ENCODE results near the gene GPR171.
"Not testable (repeated sequence)": the region's sequence is repeated elsewhere in the genome, so short reads cannot be mapped to it uniquely, and the experiment has no call there.

DNA sequence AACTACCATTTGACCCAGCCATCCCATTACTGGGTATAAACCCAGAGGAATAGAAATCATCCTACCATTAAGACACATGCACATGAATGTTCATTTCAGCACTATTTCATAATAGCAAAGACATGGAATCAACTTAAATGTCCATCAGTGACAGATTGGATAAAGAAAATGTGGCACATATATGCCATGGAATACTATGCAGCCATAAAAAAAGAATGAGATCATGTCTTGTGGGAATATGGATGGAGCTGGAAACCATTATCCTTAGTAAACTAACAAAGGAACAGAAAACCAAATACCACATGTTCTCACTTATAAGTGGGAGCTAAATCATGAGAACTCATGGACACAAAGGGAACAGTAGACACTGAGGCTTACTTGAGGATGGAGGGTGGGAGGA, 29.4 kb upstream of the GPR171 start:
- TF ChIP-seq, protein P1, sequence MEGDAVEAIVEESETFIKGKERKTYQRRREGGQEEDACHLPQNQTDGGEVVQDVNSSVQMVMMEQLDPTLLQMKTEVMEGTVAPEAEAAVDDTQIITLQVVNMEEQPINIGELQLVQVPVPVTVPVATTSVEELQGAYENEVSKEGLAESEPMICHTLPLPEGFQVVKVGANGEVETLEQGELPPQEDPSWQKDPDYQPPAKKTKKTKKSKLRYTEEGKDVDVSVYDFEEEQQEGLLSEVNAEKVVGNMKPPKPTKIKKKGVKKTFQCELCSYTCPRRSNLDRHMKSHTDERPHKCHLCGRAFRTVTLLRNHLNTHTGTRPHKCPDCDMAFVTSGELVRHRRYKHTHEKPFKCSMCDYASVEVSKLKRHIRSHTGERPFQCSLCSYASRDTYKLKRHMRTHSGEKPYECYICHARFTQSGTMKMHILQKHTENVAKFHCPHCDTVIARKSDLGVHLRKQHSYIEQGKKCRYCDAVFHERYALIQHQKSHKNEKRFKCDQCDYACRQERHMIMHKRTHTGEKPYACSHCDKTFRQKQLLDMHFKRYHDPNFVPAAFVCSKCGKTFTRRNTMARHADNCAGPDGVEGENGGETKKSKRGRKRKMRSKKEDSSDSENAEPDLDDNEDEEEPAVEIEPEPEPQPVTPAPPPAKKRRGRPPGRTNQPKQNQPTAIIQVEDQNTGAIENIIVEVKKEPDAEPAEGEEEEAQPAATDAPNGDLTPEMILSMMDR (conservative IDR thresholded peaks at IDR 0.05; ENCODE audit: low read depth, low read length): not testable (repeated sequence)
- not testable (repeated sequence) for TF ChIP-seq EZH2 (IDR thresholded peaks at IDR 0.05; ENCODE audit: borderline replicate concordance, low read depth, low read length, poor library complexity, severe bottlenecking)

Data from A673 (cell line).